Activated CD4-positive, CD25-positive, alpha-beta regulatory T cell (primary cell): ENCODE results near the gene SDF2L1.
"Not testable (repeated sequence)": the region's sequence is repeated elsewhere in the genome, so short reads cannot be mapped to it uniquely, and the experiment has no call there.

Experiments
- DNase-seq, 4 experiments: peaks; one replicate each; lab custom pipeline; 2025; lab: John Stamatoyannopoulos, UW

The SDF2L1 gene

GRCh38 chr22:21686634-21687393 is 44.7 kb downstream of the SDF2L1 start:
- no peak for DNase-seq

GRCh38 chr22:21687685-21688259 is 45.7 kb downstream of the SDF2L1 start:
- DNase-seq = no peak

DNA sequence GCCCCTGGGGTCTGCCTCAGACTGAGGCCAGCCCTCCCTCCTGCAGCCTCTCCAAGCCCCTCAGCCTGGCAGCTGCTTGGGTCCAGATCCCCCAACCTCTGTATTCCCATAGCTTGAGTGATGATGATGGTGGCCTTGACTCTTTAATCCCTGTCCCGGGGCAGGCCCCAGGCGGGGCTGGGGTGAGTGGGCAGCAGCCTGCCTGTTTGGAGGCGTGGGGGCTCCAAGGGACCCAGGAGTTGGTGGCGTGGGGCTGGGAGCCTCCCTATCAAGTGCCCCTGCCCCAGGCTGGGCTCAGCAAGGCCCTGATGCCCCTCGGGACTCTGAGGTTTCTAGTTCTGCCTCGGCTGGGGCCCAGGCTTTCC is 46.2 kb downstream of the SDF2L1 start:
- no peak for DNase-seq

DNA sequence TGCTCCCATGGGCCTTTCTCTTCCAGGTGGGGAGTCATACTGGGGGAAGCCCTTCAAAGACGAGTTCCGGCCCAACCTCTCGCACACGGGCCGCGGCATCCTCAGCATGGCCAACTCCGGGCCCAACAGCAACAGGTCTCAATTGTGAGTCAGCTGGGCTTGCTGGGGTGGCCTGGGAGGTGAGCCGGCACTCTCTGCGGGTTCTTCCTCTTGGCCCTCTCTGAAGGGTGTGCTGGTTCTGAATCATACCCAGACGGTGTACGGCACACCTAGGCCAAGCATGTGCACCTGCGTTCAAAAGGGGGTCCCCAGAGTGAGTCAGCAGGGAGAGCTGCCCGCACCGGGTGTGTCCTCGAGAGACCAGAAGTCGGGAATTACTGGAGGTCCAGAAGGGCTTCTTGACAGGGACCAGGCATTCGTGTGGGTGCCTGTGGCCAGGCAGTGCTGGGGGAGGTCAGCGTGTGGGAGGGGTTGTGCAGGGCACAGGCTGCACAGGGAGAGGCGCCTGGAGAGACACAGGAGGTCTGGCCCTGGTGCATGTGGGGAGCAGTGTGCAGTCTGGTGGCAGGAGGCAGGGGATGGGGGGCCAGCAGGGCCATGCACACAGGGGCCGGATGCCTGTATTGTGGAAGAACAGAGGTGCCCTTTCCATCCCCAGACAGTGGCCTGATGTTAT is 46.7 kb downstream of the SDF2L1 start:
- DNase-seq = no peak

- DNase-seq = no peak
Observed at GRCh38 chr22:21690401-21690801, 48.3 kb downstream of the SDF2L1 start.

DNA sequence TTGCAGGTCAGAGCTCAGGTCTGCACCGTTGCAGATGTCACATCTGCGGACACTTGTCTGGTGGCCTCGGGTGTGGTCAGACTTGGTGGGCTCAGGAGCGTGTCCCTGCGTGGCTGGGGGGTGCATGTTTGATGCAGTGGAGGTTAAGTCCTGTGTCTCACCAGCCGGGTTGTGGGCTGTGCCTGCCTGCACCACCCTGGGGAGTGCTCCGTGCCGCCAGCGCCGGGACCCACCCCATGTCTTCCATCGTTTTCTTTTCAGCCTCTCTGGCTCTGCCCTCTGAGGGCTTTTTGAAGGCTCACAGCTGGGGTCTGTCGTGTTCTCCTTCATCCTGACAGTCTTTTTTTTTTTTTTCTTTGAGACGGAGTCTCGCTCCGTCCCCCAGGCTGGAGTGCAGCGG is 49.7 kb downstream of the SDF2L1 start:
- no peak for DNase-seq

GRCh38 chr22:21692856-21693255 is 50.8 kb downstream of the SDF2L1 start:
- DNase-seq = not testable (repeated sequence)

GRCh38 chr22:21693333-21693998 is 51.4 kb downstream of the SDF2L1 start:
- DNase-seq = no peak
